Adrenal gland (tissue), 12 donors: Measurements from ENCODE around the gene ALDH7A1. TPM values are rescaled to one million over a fixed set of nuclear protein-coding genes. Genes with fewer than 3 reads are reported as not detected.

Experiments
- DNase-seq, 7 donors: peaks; one replicate each; pipeline ENCODE4 v3.0.0-alpha.2; 2019 to 2020
- H3K27ac ChIP-seq, 5 donors: fragments of 200-600 bp; sonication (generic) in 4 of 5; 1 replicate in 3 of 5; 2 replicates in 2 of 5; pipeline versions ENCODE4 v1.5.1 to v1.8.0; 2016 to 2020; ENCODE audit warnings: mild to moderate bottlenecking in 1 of 5
- H3K27me3 ChIP-seq: fragments of 200-600 bp; 2 replicates; pipeline ENCODE4 v1.8.0; 2021
- H3K36me3 ChIP-seq, 2 donors: fragments of 200-600 bp; replicated peaks in 1 of 2; 1 replicate in 1 of 2; 2 replicates in 1 of 2; pipeline versions ENCODE4 v1.5.1 to v1.8.0; 2018 to 2022
- H3K4me1 ChIP-seq, 2 donors: fragments of 200-600 bp; replicated peaks in 1 of 2; 1 replicate in 1 of 2; 2 replicates in 1 of 2; pipeline versions ENCODE4 v1.5.1 to v1.8.0; 2018 to 2021
- H3K4me3 ChIP-seq, 4 donors: fragments of 200-600 bp; sonication (generic) in 3 of 4; one replicate each; pipeline ENCODE4 v1.5.1; 2016 to 2018
- H3K9me3 ChIP-seq, 3 donors: fragments of 200-600 bp; sonication (generic) in 1 of 3; replicated peaks in 1 of 3; 1 replicate in 2 of 3; 2 replicates in 1 of 3; pipeline versions ENCODE4 v1.5.1 to v1.8.0; 2016 to 2021
- POLR2A ChIP-seq, 2 donors: fragments of 450-650 bp; IDR thresholded peaks; one replicate each; pipeline ENCODE4 v1.6.1; 2017; ENCODE audit warnings: antibody characterized with exemption in 2 of 2, mild to moderate bottlenecking in 2 of 2, moderate library complexity in 1 of 2
- WGBS, 4 donors: extraction: QIAGEN DNeasy Blood & Tissue Kit in 2 of 4; methylation state at CpG; one replicate each; pipeline versions ENCODE4 v1.1.5 to v1.1.7; 2013 to 2017; 5-methylcytosine and 5-hydroxymethylcytosine counted together
- intact Hi-C, 2 donors: fragments of 100-400 bp; cut with DNase I; formaldehyde crosslinking; loops; one replicate each; pipeline versions ENCODE4 v1.14.1 to v1.15.0; 2022 to 2023
- polyA plus RNA-seq, 3 donors: library from polyadenylated mRNA; stranded (reverse); fragments of 200-250 nt in 2 of 3; fragments of 350-450 nt in 1 of 3; fragmentation: Illumina TruSeq in 1 of 3; extraction: RNeasy Lipid Tissue Mini Kit (QIAGEN cat#74804) in 1 of 3; gene quantifications; one replicate each; pipeline ENCODE4 v1.2.3, GENCODE V29; 2013 to 2014
- total RNA-seq, 9 donors: library from RNA; depleted of rRNA in 4 of 9; stranded (reverse); fragments of >200 nt in 4 of 9; fragments of 120-200 nt in 1 of 9; fragmentation: NEBNext Ultra II Directional in 1 of 9; extraction: Animal tissue kit (Norgen Biotek cat#: 25700) in 1 of 9; gene quantifications; one replicate each; pipeline versions ENCODE4 v1.1.0 to v1.2.4, GENCODE V29; 2013 to 2023
- TF ChIP-seq, protein P1 (sequence below), 6 experiments: fragments of 450-650 bp in 4 of 6; fragments of 200-600 bp in 2 of 6; sonication (generic) in 1 of 6; IDR thresholded peaks; 1 replicate in 5 of 6; 2 replicates in 1 of 6; pipeline versions ENCODE4 v1.5.1 to v1.8.0; 2016 to 2021; ENCODE audit warnings: antibody characterized with exemption in 6 of 6, mild to moderate bottlenecking in 2 of 6, moderate library complexity in 1 of 6
- donor health status: healthy with polysubstance abuse.
- donor health status: Bipolar disorder and iron deficiency.
- donor health status: DM: yes; HTN: yes; CAD: no.
- donor health status: DM: no; HTN: no; CAD: no.
- donor health status: DM: no; HTN: no; CAD: no.
- donor health status: DM: yes; HTN: yes; CAD: no.

Gene ALDH7A1
- total and polyA plus RNA-seq, 12 donors, result 34.6 to 112 (median 66.2) TPM

DNA sequence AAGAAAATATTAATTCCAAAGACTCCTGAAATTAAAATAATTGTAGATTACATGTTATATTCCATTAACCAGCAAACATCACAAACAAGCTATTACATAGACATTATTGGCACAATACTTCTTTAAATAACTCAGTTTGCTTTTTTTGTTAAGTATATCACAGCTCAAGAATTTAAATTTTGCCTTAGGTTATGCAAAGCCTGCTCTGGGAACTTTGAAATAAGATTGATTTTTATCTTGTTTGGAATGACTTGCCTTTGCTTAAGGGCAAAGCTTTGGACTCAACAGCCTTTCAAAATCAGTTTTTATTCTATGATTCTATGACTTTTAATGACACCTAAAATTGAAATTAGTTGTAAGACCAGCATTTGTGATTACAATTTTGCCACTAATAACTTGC lies 78.2 kb downstream of the ALDH7A1 start:
- no peak for DNase-seq
- no peak overlapping the region for H3K27ac ChIP-seq
- H3K27me3 ChIP-seq, result no peaks in the 10 kb centered on the region
- H3K4me3 ChIP-seq, result no peak overlapping the region
- no peaks in the 10 kb centered on the region for H3K9me3 ChIP-seq
- no peak for TF ChIP-seq POLR2A (IDR thresholded peaks at IDR 0.05)
- TF ChIP-seq, protein P1, sequence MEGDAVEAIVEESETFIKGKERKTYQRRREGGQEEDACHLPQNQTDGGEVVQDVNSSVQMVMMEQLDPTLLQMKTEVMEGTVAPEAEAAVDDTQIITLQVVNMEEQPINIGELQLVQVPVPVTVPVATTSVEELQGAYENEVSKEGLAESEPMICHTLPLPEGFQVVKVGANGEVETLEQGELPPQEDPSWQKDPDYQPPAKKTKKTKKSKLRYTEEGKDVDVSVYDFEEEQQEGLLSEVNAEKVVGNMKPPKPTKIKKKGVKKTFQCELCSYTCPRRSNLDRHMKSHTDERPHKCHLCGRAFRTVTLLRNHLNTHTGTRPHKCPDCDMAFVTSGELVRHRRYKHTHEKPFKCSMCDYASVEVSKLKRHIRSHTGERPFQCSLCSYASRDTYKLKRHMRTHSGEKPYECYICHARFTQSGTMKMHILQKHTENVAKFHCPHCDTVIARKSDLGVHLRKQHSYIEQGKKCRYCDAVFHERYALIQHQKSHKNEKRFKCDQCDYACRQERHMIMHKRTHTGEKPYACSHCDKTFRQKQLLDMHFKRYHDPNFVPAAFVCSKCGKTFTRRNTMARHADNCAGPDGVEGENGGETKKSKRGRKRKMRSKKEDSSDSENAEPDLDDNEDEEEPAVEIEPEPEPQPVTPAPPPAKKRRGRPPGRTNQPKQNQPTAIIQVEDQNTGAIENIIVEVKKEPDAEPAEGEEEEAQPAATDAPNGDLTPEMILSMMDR (IDR thresholded peaks at IDR 0.05), result no peak
- peaks cover 27 to 37% of the 10 kb centered on the region in 2 donors for H3K4me1 ChIP-seq
- no peaks in the 10 kb centered on the region for H3K36me3 ChIP-seq
- intact Hi-C loops, result no loop called here

DNA sequence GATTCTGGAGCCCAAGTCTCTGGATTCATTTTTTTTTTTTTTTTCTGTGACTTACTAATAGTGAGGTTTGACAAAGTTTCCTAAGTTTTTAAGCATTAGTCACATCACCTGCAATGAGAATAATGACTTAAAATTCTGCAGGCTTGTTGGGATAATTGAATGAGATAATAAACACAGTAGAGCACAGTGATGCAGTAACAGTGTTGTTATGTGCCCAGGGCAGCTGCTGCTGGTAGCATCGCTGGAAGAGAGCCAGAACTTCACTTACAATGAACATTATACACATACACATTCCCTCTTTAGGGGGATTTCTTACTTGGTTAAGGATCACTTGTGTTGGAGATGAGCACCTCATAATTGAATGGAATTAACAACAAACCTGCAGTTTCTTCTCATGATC lies 78.9 kb downstream of the ALDH7A1 start:
- Histone ChIP-seq H3K9me3 (no peaks in the 10 kb centered on the region), H3K27ac (peak overlapping the region in 1 of 5 donors; percentile 36), H3K27me3 (no peaks in the 10 kb centered on the region), H3K4me3 (no peak overlapping the region), H3K36me3 (no peaks in the 10 kb centered on the region), H3K4me1 (peaks cover 24 to 32% of the 10 kb centered on the region in 2 donors)
- no peak for DNase-seq
- intact Hi-C loops, result no loop called here
- 60 to 82% (median 69%) methylated on average over 1 of the region's 1 CpG for WGBS, 4 donors
- TF ChIP-seq, protein P1 (IDR thresholded peaks at IDR 0.05), result no peak
- no peak for TF ChIP-seq POLR2A (IDR thresholded peaks at IDR 0.05)

DNA sequence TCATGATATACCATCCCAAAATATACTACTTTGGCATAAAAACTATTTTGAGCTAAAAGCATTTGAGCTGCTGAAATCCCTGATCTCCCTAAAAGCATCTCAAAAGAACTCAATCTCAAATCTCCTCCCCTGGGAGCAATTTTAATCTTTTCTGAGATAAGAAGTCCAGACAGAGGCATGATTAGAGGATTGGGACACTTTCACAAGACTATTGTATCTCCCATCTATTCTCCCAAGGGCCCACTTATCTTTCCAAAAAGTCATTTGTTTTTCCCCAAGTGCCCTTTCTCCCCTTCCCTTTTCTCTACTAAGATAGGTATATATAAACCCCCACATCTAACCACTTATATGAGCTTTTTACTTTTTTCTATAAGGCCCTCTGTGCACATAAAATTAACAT lies 79.7 kb downstream of the ALDH7A1 start:
- Histone ChIP-seq H3K27ac (peak overlapping the region in 3 of 5 donors; percentile 26 to 79 (median 67)), H3K4me3 (no peak overlapping the region), H3K36me3 (no peaks in the 10 kb centered on the region), H3K9me3 (no peaks in the 10 kb centered on the region), H3K27me3 (no peaks in the 10 kb centered on the region), H3K4me1 (peaks cover 16 to 28% of the 10 kb centered on the region in 2 donors)
- TF ChIP-seq, protein P1 (IDR thresholded peaks at IDR 0.05), result no peak
- no peak for TF ChIP-seq POLR2A (IDR thresholded peaks at IDR 0.05)
- intact Hi-C loops, result no loop called here
- DNase-seq, result no peak

DNA sequence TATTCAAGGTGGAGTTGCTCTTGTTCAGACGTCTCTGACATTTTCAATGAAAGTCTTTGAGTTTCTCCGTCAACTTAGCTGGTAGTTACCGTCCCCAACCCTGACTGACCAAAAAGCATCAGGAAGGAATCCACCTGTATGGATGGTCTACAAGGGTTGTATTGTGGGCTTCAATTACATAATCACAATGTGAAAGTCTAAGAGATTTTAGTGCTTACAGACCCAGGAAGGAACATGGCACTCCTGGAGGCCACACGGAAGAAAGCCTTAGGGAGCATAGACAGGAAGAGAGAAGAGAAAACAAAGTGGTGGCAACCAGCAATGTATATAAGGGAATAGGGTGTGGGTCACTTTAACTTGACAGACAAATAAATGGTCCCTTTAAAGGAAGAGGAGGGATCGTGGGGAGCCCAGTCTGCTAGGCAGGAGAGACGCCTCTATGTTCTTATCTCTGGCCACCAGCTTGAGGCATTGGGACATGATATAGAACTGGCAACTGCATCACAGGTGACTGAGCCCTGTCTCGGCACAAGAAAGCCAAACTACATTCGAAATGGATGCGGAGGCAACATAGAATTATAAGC lies 80.4 kb downstream of the ALDH7A1 start:
- H3K36me3 ChIP-seq, result no peaks in the 10 kb centered on the region
- peak overlapping the region in 3 of 5 donors; percentile 43 to 79 (median 67) for H3K27ac ChIP-seq
- no peak for DNase-seq
- 87 to 95% (median 90%) methylated on average over 9 of the region's 9 CpGs for WGBS, 4 donors
- intact Hi-C loops, result no loop called here
- TF ChIP-seq, protein P1 (IDR thresholded peaks at IDR 0.05), result no peak
- no peak for TF ChIP-seq POLR2A (IDR thresholded peaks at IDR 0.05)
- peaks cover 18 to 28% of the 10 kb centered on the region in 2 donors for H3K4me1 ChIP-seq
- no peaks in the 10 kb centered on the region for H3K27me3 ChIP-seq
- H3K4me3 ChIP-seq, result no peak overlapping the region
- no peaks in the 10 kb centered on the region for H3K9me3 ChIP-seq
